Upper lobe of right lung (tissue), 1 donor: ENCODE measurements around the gene CLEC4A. TPM values are rescaled to one million over a fixed set of nuclear protein-coding genes. Genes with fewer than 3 reads are reported as not detected.

Experiments used
- ATAC-seq: fragments of 200-7000 bp; cut with Tn5 transposase; one replicate; pipeline ENCODE4 v1.9.1; 2020; ENCODE audit warnings: mild to moderate bottlenecking, moderate library complexity
- DNase-seq: peaks from one replicate; pipeline ENCODE4 v3.0.0-alpha.2; 2020
- H3K27ac ChIP-seq: fragments of 200-600 bp; one replicate; pipeline ENCODE4 v1.8.0; 2022
- H3K27me3 ChIP-seq: fragments of 200-600 bp; one replicate; pipeline ENCODE4 v1.8.0; 2022; ENCODE audit warnings: mild to moderate bottlenecking
- H3K36me3 ChIP-seq: fragments of 200-600 bp; one replicate; pipeline ENCODE4 v1.8.0; 2022
- H3K4me1 ChIP-seq: fragments of 200-600 bp; one replicate; pipeline ENCODE4 v1.8.0; 2022
- H3K4me3 ChIP-seq: fragments of 200-600 bp; one replicate; pipeline ENCODE4 v1.8.0; 2022; ENCODE audit warnings: mild to moderate bottlenecking
- H3K9me3 ChIP-seq: fragments of 200-600 bp; one replicate; pipeline ENCODE4 v1.8.0; 2022
- CTCF ChIP-seq: fragments of 200-600 bp; IDR thresholded peaks from one replicate; pipeline ENCODE4 v1.8.0; 2022; ENCODE audit warnings: antibody characterized with exemption
- intact Hi-C: fragments of 100-400 bp; cut with DNase I; formaldehyde crosslinking; loops from one replicate; pipeline ENCODE4 v1.11.0; 2022
- total RNA-seq: library from RNA; stranded (reverse); fragmentation: NEBNext Ultra II Directional; extraction: Animal tissue kit (Norgen Biotek cat#: 25700); gene quantifications from one replicate; pipeline ENCODE4 v1.2.1, GENCODE V29; 2021
- donor health status: DM: no; HTN: yes; CAD: no; lungs with severe emphysema.

The CLEC4A gene
- total RNA-seq, 1 donor from 2014 or later, result 8.3 TPM

- no peaks in the 10 kb centered on the region for H3K27me3 ChIP-seq
- no peaks in the 10 kb centered on the region for H3K4me1 ChIP-seq
- TF ChIP-seq CTCF, result no peak
- intact Hi-C loops, result no loop called here
- DNase-seq, result no peak
- no peak overlapping the region for H3K4me3 ChIP-seq
- ATAC-seq, result no peak
- no peak overlapping the region for H3K27ac ChIP-seq
- no peaks in the 10 kb centered on the region for H3K9me3 ChIP-seq
- no peaks in the 10 kb centered on the region for H3K36me3 ChIP-seq
Measured at GRCh38 chr12:8143261-8143660, 19.8 kb downstream of the CLEC4A start.

DNA sequence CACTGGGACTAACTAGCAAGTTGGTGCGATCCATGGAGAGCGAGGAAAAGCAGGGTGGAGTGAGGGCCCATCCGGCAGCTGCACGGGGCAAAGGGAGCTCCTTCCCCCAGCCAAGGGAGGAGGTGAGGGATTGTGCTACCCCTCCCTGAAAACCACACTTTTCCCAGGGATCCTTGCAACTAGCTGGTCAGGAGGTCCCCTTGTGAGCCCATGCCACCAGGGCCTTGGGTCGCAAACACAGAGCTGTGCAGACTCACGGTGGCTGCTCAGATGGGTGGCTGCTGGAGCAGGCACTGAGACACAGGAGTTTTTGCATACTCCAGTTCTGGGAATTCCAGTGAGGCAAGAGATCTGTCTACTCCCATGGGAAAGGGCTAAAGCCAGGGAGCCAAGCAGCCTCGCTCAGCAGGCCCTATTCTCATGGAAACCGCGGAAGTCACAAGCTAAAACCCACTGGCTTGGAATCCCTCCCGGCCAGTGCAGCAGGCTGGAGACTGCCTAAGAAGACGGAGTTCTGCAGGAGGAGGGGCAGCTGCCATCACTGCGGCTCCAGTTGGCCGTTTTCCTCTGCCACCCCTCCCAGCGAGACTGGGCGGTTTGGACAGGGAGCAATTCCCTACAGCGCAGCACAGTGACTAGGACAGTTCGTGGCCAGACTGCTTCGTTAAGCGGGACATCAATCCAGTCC lies 22.5 kb downstream of the CLEC4A start:
- intact Hi-C loops, result no loop called here
- no peaks in the 10 kb centered on the region for H3K9me3 ChIP-seq
- H3K27ac ChIP-seq, result peak overlapping the region; percentile 65
- H3K4me3 ChIP-seq, result no peak overlapping the region
- H3K27me3 ChIP-seq, result no peaks in the 10 kb centered on the region
- ATAC-seq (peak; percentile 83), DNase-seq (peak; percentile 71)
- no peaks in the 10 kb centered on the region for H3K36me3 ChIP-seq
- no peak for TF ChIP-seq CTCF
- no peaks in the 10 kb centered on the region for H3K4me1 ChIP-seq

- Histone ChIP-seq H3K27me3 (no peaks in the 10 kb centered on the region), H3K9me3 (no peaks in the 10 kb centered on the region), H3K36me3 (no peaks in the 10 kb centered on the region), H3K4me3 (no peak overlapping the region), H3K4me1 (no peaks in the 10 kb centered on the region), H3K27ac (peak overlapping the region; percentile 65)
- intact Hi-C loops, result no loop called here
- no peak for TF ChIP-seq CTCF
- ATAC-seq (no peak), DNase-seq (no peak)
Measured at GRCh38 chr12:8146442-8146771, 23.0 kb downstream of the CLEC4A start.

GRCh38 chr12:8154526-8154925 lies 31.1 kb downstream of the CLEC4A start:
- H3K27me3 ChIP-seq, result no peaks in the 10 kb centered on the region
- intact Hi-C loops, result no loop called here
- H3K4me3 ChIP-seq, result no peak overlapping the region
- H3K9me3 ChIP-seq, result no peaks in the 10 kb centered on the region
- H3K27ac ChIP-seq, result no peak overlapping the region
- DNase-seq (no peak), ATAC-seq (no peak)
- peaks cover 8% of the 10 kb centered on the region for H3K4me1 ChIP-seq
- no peak for TF ChIP-seq CTCF
- no peaks in the 10 kb centered on the region for H3K36me3 ChIP-seq

DNA sequence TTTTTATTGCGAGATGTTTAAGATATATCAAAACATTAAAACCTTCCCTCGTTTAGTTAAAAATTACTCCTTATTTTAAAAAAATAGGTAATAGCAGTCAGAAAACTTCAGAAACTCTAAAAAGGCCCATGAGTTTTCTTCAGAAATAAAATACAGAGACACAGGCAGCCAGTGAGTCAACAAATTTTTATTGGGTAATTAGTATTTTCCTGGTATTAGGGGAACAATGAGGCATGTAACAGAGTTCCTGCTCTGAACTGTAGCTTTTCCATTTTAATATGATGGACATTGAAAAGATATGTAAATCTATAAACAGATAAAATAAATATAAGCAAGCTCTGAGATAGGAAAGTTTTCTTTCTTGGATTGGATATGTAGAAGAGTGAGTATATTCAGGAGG lies 33.0 kb downstream of the CLEC4A start:
- ATAC-seq, result no peak
- peak overlapping the region; percentile 59 for H3K27ac ChIP-seq
- no peak overlapping the region for H3K4me3 ChIP-seq
- no peaks in the 10 kb centered on the region for H3K36me3 ChIP-seq
- intact Hi-C loops, result no loop called here
- H3K4me1 ChIP-seq, result peaks cover 8% of the 10 kb centered on the region
- no peak for DNase-seq
- H3K9me3 ChIP-seq, result no peaks in the 10 kb centered on the region
- H3K27me3 ChIP-seq, result no peaks in the 10 kb centered on the region
- TF ChIP-seq CTCF, result no peak

DNA sequence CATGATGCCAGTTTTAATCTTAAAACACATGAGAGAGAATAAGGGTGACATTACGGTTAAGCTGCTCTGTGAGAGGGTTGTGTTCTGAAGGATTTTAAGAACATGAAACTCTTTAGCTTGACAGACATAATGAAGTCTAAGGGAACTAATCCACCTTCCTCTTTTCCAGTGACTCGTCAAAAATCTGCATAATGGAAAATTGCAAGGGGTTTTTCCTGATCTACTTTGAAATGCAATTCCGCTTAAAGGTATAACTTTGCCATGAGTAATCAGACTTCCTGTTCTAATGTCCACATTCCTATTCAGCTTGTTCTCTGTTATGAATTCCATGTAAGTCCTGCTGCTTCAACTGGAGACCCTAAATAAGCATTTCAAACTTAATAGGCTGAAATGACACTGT lies 33.4 kb downstream of the CLEC4A start, which contains the start of gene ZNF705A:
TSS of gene ZNF705A (plus strand) at position 171 of the 400 bp plus-strand sequence. CDS start 15,611 bp downstream, outside the sequence.
- H3K27ac ChIP-seq, result peak within 1 kb of the TSS; percentile 59
- no peaks in the 10 kb centered on the region for H3K27me3 ChIP-seq
- H3K4me1 ChIP-seq, result peaks cover 8% of the 10 kb centered on the region
- no peak for TF ChIP-seq CTCF
- H3K4me3 ChIP-seq, result no peak within 1 kb of the TSS
- intact Hi-C loops, result no loop called here
- H3K9me3 ChIP-seq, result no peaks in the 10 kb centered on the region
- no peaks in the 10 kb centered on the region for H3K36me3 ChIP-seq
- peak; percentile 53 for ATAC-seq
- DNase-seq, result no peak
